Testis (tissue), 3 donors: ENCODE results near the gene IFI30. TPM values are rescaled to one million over a fixed set of nuclear protein-coding genes. Genes with fewer than 3 reads are reported as not detected.

ENCODE experiments used
- DNase-seq: peaks from one replicate; pipeline ENCODE4 v3.0.0-alpha.2; 2019
- H3K27ac ChIP-seq, 2 donors: fragments of 200-600 bp; sonication (generic); one replicate each; pipeline ENCODE4 v1.5.1; 2019
- H3K27me3 ChIP-seq: fragments of 200-600 bp; sonication (generic); one replicate; pipeline ENCODE4 v1.5.1; 2019
- H3K36me3 ChIP-seq: fragments of 200-600 bp; sonication (generic); one replicate; pipeline ENCODE4 v1.5.1; 2017; ENCODE audit warnings: low read depth; ENCODE audit errors: missing control alignments
- H3K4me1 ChIP-seq: fragments of 200-600 bp; sonication (generic); one replicate; pipeline ENCODE4 v1.5.1; 2019
- H3K4me3 ChIP-seq, 2 donors: fragments of 200-600 bp; sonication (generic); one replicate each; pipeline ENCODE4 v1.5.1; 2017 to 2019
- H3K9me3 ChIP-seq: fragments of 200-600 bp; sonication (generic); one replicate; pipeline ENCODE4 v1.5.1; 2017
- POLR2A ChIP-seq: fragments of 450-650 bp; IDR thresholded peaks from one replicate; pipeline ENCODE4 v1.6.1; 2017; ENCODE audit warnings: antibody characterized with exemption, mild to moderate bottlenecking, moderate library complexity
- WGBS, 2 donors: methylation state at CpG; one replicate each; pipeline ENCODE4 v1.1.5; 2018; 5-methylcytosine and 5-hydroxymethylcytosine counted together
- intact Hi-C: fragments of 100-400 bp; cut with DNase I; formaldehyde crosslinking; loops from one replicate; pipeline ENCODE4 v1.15.1; 2023; ENCODE audit warnings: low total_unique reads
- polyA plus RNA-seq: library from polyadenylated mRNA; stranded (reverse); fragments of 350-450 nt; fragmentation: Illumina TruSeq; extraction: RNeasy Lipid Tissue Mini Kit (QIAGEN cat#74804); gene quantifications from one replicate; pipeline ENCODE4 v1.2.3, GENCODE V29; 2014; ENCODE audit warnings: low read depth, low replicate concordance; ENCODE audit not compliant: insufficient read depth
- total RNA-seq, 2 donors: library from RNA; depleted of rRNA; stranded (reverse); fragments of >200 nt; gene quantifications; one replicate each; pipeline ENCODE4 v1.2.3, GENCODE V29; 2016
- TF ChIP-seq, protein P1 (sequence below), 3 experiments: fragments of 450-650 bp in 2 of 3; fragments of 200-600 bp in 1 of 3; sonication (generic) in 1 of 3; IDR thresholded peaks; one replicate each; pipeline ENCODE4 v1.5.1; 2016 to 2019; ENCODE audit warnings: antibody characterized with exemption in 3 of 3, mild to moderate bottlenecking in 2 of 3, moderate library complexity in 1 of 3

IFI30 gene
- total and polyA plus RNA-seq, 3 donors from 2014 or later: 3.2 to 47.6 (median 7.4) TPM

DNA sequence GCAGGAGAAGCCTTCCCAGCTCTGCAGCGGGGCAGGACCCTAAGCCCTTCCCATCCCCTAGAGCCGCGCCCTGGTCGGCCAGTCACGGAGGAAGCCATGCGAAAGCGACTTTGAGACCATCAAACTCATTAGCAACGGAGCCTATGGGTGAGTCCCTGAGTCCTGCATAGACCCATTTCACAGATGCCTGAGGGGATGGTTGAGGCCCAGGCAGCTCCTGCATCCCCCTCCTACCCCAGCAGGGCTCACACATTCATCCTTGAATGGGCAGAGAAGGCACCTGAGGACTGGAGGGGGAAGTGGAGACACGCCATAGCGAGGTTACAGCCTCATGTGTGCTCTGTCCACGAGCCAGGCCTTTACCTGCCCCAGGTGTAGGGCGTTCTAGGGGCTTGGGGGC, 44.8 kb upstream of the IFI30 start:
- no peaks in the 10 kb centered on the region for H3K36me3 ChIP-seq
- TF ChIP-seq, protein P1, sequence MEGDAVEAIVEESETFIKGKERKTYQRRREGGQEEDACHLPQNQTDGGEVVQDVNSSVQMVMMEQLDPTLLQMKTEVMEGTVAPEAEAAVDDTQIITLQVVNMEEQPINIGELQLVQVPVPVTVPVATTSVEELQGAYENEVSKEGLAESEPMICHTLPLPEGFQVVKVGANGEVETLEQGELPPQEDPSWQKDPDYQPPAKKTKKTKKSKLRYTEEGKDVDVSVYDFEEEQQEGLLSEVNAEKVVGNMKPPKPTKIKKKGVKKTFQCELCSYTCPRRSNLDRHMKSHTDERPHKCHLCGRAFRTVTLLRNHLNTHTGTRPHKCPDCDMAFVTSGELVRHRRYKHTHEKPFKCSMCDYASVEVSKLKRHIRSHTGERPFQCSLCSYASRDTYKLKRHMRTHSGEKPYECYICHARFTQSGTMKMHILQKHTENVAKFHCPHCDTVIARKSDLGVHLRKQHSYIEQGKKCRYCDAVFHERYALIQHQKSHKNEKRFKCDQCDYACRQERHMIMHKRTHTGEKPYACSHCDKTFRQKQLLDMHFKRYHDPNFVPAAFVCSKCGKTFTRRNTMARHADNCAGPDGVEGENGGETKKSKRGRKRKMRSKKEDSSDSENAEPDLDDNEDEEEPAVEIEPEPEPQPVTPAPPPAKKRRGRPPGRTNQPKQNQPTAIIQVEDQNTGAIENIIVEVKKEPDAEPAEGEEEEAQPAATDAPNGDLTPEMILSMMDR (IDR thresholded peaks at IDR 0.05): no peak
- no peak for TF ChIP-seq POLR2A
- no peaks in the 10 kb centered on the region for H3K4me1 ChIP-seq
- H3K27me3 ChIP-seq: no peaks in the 10 kb centered on the region
- H3K9me3 ChIP-seq: no peaks in the 10 kb centered on the region
- no peak overlapping the region for H3K4me3 ChIP-seq
- no peak for DNase-seq
- 94 to 96% methylated on average over 3 to 12 of the region's 12 CpGs for WGBS, 2 donors
- intact Hi-C loops: no loop called here
- no peak overlapping the region for H3K27ac ChIP-seq

- no peak for DNase-seq
- 96 to 97% methylated on average over 13 to 21 of the region's 21 CpGs for WGBS, 2 donors
- Histone ChIP-seq H3K4me3 (no peak overlapping the region), H3K4me1 (no peaks in the 10 kb centered on the region), H3K27ac (no peak overlapping the region), H3K27me3 (no peaks in the 10 kb centered on the region), H3K36me3 (no peaks in the 10 kb centered on the region), H3K9me3 (no peaks in the 10 kb centered on the region)
- TF ChIP-seq POLR2A: no peak
- TF ChIP-seq, protein P1 (IDR thresholded peaks at IDR 0.05): no peak
- intact Hi-C loops: no loop called here
Observed at GRCh38 chr19:18130523-18131242, 42.9 kb upstream of the IFI30 start.

DNA sequence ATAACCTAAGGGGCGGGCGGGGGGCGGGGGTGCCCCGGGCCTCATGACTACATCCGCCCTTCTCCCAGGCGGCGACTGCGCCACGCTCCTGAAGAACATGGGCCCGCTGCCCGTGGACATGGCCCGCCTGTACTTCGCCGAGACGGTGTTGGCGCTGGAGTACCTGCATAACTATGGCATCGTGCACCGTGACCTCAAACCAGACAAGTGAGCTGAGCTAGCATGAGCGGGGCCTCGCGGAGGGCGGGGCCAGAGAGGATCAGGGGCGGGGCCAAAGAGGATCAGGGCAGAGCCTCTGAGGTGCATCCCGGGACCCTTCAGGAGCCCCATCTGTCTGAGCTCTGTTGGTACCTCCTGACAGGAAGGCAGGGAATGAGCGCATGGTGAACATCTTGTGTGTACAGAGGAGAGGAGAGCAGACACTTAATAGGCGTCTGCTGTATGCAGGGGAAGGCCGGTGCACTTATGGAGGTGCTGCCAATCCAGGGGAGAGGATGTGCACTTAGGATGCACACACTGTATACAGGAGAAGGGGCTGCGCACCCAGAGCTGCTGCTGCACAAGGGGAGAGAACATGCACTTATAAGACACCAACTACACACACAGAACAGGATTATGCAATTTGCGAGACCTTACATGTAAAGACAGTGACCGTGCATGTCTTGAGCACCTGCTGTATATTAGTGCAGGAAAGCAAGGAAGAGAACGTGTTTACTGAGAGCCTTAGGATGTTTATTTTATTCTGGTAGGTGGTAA, 41.6 kb upstream of the IFI30 start:
- intact Hi-C loops: no loop called here
- no peaks in the 10 kb centered on the region for H3K9me3 ChIP-seq
- peak overlapping the region in 1 of 2 donors; percentile 13 for H3K4me3 ChIP-seq
- peak; percentile 47 for DNase-seq
- H3K27ac ChIP-seq: no peak overlapping the region
- WGBS, 2 donors: 56 to 70% methylated on average over 23 to 31 of the region's 31 CpGs
- H3K4me1 ChIP-seq: no peaks in the 10 kb centered on the region
- TF ChIP-seq, protein P1 (IDR thresholded peaks at IDR 0.05): no peak
- TF ChIP-seq POLR2A: no peak
- H3K27me3 ChIP-seq: no peaks in the 10 kb centered on the region
- no peaks in the 10 kb centered on the region for H3K36me3 ChIP-seq

DNA sequence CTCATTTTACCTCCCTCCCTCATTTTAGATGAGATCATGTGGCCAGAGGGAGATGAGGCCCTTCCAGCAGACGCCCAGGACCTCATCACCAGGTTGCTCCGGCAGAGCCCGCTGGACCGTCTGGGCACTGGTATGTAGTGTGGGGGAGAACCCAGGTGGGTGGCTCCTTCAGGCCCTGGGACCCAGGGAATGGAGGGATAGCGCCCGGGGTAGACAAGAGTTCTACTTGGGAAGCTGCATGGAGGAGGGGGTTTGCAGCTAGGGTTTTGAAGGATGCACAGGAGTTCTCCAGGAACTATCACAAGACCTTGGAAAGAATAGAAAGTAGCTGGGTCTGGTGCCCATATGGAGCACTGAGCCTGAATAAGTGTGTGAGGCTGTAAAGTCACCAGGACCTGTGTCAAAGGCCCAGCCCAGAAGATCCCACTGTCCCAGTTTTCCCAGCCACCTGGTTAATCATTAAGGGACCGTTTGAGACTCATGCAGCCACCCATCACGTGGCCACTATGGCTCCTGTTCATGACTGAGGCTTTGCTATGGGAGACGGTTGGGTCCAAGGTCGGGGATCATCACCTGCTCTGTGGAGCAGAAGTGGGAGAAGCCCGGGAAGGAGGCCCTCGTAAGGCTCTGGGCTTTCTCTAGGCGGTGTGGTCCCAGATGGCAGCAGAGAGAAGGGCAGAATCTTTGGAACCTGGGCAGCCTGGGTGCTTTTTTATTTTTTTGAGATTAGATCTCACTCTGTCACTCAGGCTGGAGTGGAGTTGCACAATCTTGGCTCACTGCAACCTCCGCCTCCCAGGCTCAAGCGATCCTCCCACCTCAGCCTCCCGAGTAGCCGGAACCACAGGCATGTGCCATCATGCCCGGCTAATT, 37.7 kb upstream of the IFI30 start:
- 87 to 97% methylated on average over 18 of the region's 18 CpGs for WGBS, 2 donors
- Histone ChIP-seq H3K4me3 (no peak overlapping the region), H3K36me3 (no peaks in the 10 kb centered on the region), H3K9me3 (no peaks in the 10 kb centered on the region), H3K27me3 (no peaks in the 10 kb centered on the region), H3K27ac (no peak overlapping the region), H3K4me1 (no peaks in the 10 kb centered on the region)
- no peak for TF ChIP-seq POLR2A
- TF ChIP-seq, protein P1 (IDR thresholded peaks at IDR 0.05): no peak
- DNase-seq: no peak
- intact Hi-C loops: no loop called here
